ENCODE measurements around the gene SMIM35.

GRCh38 chr11:118084656-118085055 lies 2.1 kb downstream of the SMIM35 start:
- TF ChIP-seq MAZ (IDR thresholded peaks at IDR 0.05; ENCODE audit: borderline replicate concordance, low read depth, low read length) (no peak), CEBPB (IDR thresholded peaks at IDR 0.05; ENCODE audit: low read depth, low read length) (no peak), USF2 (IDR thresholded peaks at IDR 0.05; ENCODE audit: low read depth, low read length) (no peak), CTCF (conservative IDR thresholded peaks at IDR 0.05; ENCODE audit: low read depth, low read length) (no peak), SMC3 (IDR thresholded peaks at IDR 0.05; ENCODE audit: low read depth, low read length) (no peak), FOS (IDR thresholded peaks at IDR 0.05; ENCODE audit: low read depth, low read length) (no peak)
